Liver (tissue), 3 donors: ENCODE data around the gene TPH1.

Experiments
- CTCF ChIP-seq: fragments of 150-350 bp; IDR thresholded peaks from 2 replicates; pipeline ENCODE4 v1.5.1; 2017; ENCODE audit warnings: improper control_type of control experiment, low read depth, low read length; ENCODE audit not compliant: missing input control
- RAD21 ChIP-seq, 2 donors: IDR thresholded peaks; 2 replicates each; pipeline ENCODE4 v1.6.1; 2016; ENCODE audit warnings: antibody characterized with exemption in 2 of 2, mild to moderate bottlenecking in 2 of 2
- REST ChIP-seq: IDR thresholded peaks from 2 replicates; pipeline ENCODE4 v1.6.1; 2016; ENCODE audit warnings: antibody characterized with exemption, mild to moderate bottlenecking
- donor health status: healthy.
- donor health status: healthy.

- TF ChIP-seq CTCF, result no peak
- no peak for TF ChIP-seq RAD21 (IDR thresholded peaks at IDR 0.05)
- TF ChIP-seq REST, result no peak
Measured at GRCh38 chr11:18022419-18022818, 23.6 kb downstream of the TPH1 start.
